Testis (tissue), 2 donors: ENCODE measurements around the gene PSRC1.

Experiments used
- POLR2A ChIP-seq: fragments of 450-650 bp; IDR thresholded peaks from one replicate; pipeline ENCODE4 v1.6.1; 2017; ENCODE audit warnings: antibody characterized with exemption, mild to moderate bottlenecking, moderate library complexity
- TF ChIP-seq, protein P1 (sequence below), 3 experiments: fragments of 450-650 bp in 2 of 3; fragments of 200-600 bp in 1 of 3; sonication (generic) in 1 of 3; IDR thresholded peaks; one replicate each; pipeline ENCODE4 v1.5.1; 2016 to 2019; ENCODE audit warnings: antibody characterized with exemption in 3 of 3, mild to moderate bottlenecking in 2 of 3, moderate library complexity in 1 of 3

DNA sequence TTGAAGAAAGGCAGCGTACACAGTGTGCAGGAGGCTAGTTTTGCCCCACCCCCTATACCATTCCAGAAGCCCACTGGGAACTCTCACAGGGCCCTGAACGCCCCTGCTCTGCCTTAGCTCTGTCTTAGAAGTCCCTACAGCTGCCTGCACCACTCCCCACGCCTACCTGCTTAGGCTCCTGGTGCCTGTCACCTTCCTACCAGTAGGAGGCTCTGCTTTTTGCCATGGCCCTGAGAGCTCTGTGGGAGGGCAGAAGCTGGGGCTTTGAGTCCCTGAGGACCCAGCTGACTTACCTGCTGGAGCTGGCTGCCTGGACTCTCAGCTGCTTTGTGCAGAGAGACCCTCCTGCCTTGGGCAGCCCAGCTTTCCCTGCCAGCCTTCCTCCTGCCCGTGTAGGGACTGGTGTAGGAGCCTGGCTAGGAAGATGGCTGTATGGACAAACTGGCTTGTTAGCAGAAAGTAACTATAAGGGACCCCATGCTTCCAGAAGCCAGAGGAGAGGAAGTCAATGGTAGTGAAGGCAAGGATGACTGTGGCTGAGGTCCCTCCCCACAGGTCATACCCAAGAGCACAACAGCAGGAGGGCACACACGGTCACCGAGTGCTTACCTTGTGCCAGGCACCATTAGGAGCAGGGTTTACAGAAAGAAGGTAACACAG is 43.4 kb downstream of the PSRC1 start:
- TF ChIP-seq POLR2A, result no peak
- TF ChIP-seq, protein P1, sequence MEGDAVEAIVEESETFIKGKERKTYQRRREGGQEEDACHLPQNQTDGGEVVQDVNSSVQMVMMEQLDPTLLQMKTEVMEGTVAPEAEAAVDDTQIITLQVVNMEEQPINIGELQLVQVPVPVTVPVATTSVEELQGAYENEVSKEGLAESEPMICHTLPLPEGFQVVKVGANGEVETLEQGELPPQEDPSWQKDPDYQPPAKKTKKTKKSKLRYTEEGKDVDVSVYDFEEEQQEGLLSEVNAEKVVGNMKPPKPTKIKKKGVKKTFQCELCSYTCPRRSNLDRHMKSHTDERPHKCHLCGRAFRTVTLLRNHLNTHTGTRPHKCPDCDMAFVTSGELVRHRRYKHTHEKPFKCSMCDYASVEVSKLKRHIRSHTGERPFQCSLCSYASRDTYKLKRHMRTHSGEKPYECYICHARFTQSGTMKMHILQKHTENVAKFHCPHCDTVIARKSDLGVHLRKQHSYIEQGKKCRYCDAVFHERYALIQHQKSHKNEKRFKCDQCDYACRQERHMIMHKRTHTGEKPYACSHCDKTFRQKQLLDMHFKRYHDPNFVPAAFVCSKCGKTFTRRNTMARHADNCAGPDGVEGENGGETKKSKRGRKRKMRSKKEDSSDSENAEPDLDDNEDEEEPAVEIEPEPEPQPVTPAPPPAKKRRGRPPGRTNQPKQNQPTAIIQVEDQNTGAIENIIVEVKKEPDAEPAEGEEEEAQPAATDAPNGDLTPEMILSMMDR (IDR thresholded peaks at IDR 0.05), result peak; percentile 31 to 57 (median 50)
